SK-N-SH treated with all-trans-retinoic acid at 6 μM for 48 hours (cell line): ENCODE results near the gene ATP1A2.

Source experiments
- CSRNP3 ChIP-seq: fragments of 250-450 bp; sonication (Bioruptor Pico); IDR thresholded peaks from 2 replicates; pipeline ENCODE4 v1.5.1; 2021; ENCODE audit warnings: mild to moderate bottlenecking, moderate library complexity
- PATZ1 ChIP-seq: fragments of 250-450 bp; sonication (Bioruptor Pico); IDR thresholded peaks from 2 replicates; pipeline ENCODE4 v1.8.0; 2020; ENCODE audit warnings: mild to moderate bottlenecking, moderate library complexity, borderline replicate concordance
- POU6F1 ChIP-seq: fragments of 250-450 bp; sonication (Bioruptor Pico); IDR thresholded peaks from 2 replicates; pipeline ENCODE4 v1.8.0; 2021; ENCODE audit warnings: low read depth, mild to moderate bottlenecking, moderate library complexity, borderline replicate concordance
- ZFP3 ChIP-seq: fragments of 250-450 bp; sonication (Bioruptor Pico); IDR thresholded peaks from 2 replicates; pipeline ENCODE4 v1.5.0; 2020; ENCODE audit warnings: mild to moderate bottlenecking, moderate library complexity
- ZNF565 ChIP-seq: fragments of 450-650 bp; formaldehyde crosslinking; conservative IDR thresholded peaks from 2 replicates; pipeline ENCODE4 v1.5.0; 2020; ENCODE audit warnings: low read depth, mild to moderate bottlenecking, moderate library complexity

- TF ChIP-seq ZNF565 (no peak), ZFP3 (no peak), CSRNP3 (CRISPR knock-in tag) (no peak), POU6F1 (CRISPR knock-in tag) (no peak), PATZ1 (CRISPR knock-in tag) (no peak)
Observed at GRCh38 chr1:160085686-160086455, 29.7 kb upstream of the ATP1A2 start.
